ENCODE data around the gene VRK1.

Gene VRK1

DNA sequence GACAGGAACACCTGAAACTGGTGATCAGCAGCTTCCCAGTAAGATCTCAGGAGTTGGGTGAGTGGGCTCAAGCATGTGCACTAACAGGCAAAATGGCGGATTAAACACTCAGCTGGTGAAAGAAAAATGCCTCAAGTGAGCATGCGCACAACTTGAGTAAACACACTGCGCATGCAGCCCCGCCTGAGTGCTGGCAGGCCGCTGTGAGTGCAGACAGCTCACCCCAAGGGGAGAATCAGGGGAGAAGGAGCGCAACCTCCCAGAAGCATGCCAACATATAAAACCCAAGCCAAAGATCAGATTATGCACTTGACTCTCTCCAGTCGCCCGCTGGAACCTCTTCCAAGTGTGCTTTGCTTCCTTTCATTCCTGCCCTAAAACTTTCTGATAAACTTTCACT lies 125.8 kb downstream of the VRK1 start:
- DNase-seq (ENCODE audit: low spot score), result no peak

DNA sequence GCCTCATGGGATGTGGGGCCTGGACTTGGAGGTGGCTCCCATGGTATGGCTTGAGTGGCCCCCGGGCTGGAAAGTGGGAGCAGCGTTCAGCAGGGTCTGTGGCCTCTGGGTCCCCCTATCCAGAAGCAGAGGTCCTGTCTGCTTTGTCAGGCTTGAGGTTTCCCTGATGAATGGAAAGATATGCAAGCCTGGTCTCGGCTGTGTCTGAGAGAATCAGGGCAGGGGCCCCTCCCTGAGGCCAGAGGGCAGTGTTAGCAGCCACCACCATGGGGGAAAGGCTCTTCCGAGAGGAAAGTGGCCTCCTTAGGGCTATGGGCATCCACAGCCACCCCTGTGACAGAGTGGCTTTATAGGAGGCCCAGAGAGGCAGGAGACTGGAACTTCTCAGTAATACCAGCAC lies 128.2 kb downstream of the VRK1 start:
- no peak for DNase-seq (ENCODE audit: low spot score)

DNA sequence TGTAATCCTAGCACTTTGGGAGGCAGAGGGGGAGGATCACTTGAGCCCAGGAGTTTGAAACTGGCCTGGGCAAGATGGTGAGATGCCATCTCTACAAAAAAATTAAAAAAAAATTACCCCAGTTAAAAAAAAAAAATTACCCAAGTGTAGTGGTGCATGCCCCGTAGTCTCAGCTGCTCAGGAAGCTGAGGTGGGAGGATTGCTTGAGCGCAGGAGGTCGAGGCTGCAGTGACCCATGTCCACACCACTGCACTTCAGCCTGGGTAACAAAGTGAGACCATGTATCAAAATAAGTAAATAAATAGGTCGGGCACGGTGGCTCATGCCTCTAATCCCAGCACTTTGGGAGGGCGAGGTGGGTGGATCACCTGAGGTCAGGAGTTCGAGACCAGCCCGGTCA lies 128.8 kb downstream of the VRK1 start:
- no peak for DNase-seq (ENCODE audit: low spot score)

DNA sequence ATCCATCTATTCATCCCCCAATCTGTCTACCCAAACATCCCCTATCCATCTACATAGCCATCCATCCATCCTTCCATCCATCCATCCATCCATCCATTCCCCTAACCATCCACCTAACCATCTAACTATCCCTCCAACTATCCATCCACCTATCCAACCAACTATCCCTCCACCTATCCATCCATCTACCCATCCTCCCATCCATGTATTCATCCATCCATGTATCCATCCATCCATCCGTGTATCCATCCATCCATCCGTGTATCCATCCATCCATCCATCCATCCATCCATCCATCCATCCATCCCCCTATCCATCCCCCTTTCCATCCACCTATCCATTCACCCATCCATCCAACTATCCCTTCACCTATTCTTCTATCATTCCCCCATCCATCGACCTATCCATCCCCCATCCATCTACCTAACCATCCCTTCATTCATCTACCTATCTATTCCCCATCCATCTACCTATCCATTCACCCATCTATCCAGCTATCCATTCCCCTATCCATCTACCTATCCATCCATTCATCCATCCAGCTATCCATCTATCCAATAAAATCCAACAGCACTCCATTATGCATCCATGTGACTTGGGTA lies 131.7 kb downstream of the VRK1 start:
- no peak for DNase-seq (ENCODE audit: low spot score)

DNA sequence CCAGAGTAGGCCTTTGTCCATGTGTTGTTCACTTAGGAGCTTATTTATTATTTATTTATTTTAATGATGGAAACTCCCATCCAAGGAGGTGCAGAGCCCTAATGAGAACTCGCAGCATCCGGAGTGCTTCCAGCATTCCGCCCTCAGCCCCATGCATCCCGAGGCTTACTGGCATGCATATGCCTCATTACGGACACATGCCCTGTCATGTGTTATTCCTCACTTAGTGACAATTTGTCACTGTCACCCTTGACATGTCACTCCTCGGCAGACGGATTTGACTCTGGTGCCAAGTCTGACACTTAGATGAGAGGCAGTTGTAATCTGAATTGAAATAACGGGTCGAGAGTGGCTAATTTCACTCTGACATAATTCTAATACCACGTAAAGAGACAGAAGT lies 132.8 kb downstream of the VRK1 start:
- DNase-seq (ENCODE audit: low spot score), result no peak

DNA sequence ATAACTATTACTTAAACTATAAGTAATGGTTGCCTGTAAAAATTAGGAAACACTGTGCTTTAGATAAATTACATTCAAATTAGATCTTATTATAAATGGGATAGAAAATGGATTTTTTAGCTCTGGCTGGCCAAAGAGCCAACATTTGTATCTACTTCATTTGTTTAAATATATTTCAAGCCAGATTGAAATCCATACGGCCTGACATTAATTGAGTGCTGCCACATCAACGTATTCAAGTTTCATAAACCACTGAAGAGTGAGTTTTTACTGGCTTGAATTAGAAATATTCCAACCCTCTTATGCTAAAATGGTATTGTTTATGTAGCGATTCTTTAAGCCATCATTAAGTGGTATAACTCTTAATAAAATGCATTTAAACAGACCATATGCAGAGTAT lies 133.3 kb downstream of the VRK1 start:
- no peak for DNase-seq (ENCODE audit: low spot score)

All from CD4-positive, alpha-beta T cell treated with Interleukin-15 for 4 hours (primary cell).